Ammon's horn (tissue), 1 donor: Measurements from ENCODE around the gene KLHL24.
"Not testable (repeated sequence)": the region's sequence is repeated elsewhere in the genome, so short reads cannot be mapped to it uniquely, and the experiment has no call there.

ENCODE experiments used
- DNase-seq: peaks from one replicate; pipeline ENCODE4 v3.0.0-alpha.2; 2016; ENCODE audit warnings: low spot score

Gene KLHL24

GRCh38 chr3:183697123-183697609 is 61.7 kb downstream of the KLHL24 start:
- DNase-seq, result no peak

DNA sequence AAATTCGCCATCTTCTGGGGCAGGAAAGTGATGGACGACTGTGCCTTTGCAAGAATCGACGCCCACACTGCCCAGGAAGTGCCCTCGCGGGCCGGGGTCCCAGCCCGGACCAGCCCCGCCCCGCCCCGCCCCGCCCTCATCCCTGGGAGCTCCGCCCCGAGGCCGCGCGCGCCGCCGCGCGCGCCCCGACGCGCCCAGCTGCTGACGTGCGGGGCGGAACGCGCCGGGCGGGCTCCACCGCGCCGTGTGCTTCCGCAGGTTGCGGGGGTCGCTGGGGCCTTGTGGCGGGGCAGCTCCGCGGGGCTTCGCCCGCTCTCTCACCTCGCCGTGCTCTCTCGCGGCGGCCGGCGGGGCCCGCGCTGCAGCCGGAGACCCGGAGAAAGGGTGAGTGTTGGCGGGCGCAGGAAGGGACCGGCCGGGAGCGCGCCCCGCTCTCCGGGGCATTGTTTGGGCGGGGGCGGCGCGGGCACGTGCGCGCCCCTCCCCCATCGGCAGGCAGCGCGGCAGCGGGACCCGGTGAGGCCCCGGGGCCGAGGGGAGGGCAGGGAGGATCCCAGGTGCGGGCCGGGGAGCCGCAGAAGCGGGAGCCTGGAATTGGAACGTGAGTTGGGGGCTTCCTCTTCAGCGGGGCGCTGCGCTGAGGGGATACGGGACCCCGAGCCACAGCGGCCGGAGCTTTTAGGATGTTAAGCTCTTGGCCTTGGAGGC is 62.3 kb downstream of the KLHL24 start, which contains the start of gene YEATS2:
YEATS2 (plus strand) TSS at position 188 of the 708 bp plus-strand sequence. CDS start 17,366 bp downstream, outside the sequence.
- DNase-seq, result peak; percentile 55

DNA sequence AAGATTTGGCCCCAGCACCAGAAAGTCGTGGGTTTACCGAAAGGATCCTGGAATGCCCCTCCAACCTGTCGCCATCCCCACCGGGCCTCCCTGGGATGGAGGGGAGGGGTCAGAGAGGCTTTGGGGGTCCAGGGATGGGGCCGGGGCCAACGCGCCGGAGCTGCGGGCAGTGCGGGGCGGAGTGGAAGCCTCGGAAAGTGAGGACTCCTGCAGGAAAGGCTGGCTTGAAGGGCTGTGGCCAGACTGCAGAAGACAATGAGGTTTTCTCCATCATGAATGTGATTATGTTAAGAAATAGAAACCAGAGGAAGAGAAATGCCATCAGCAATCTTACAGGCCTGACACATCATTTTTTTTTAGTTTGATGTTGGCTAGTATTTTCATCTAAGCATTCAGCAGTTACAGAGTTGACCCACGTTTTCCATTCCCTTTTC is 62.9 kb downstream of the KLHL24 start:
- DNase-seq, result peak; percentile 35

- DNase-seq, result peak; percentile 67
These were observed 63.3 kb downstream of the KLHL24 start for GRCh38 chr3:183698756-183699155.

DNA sequence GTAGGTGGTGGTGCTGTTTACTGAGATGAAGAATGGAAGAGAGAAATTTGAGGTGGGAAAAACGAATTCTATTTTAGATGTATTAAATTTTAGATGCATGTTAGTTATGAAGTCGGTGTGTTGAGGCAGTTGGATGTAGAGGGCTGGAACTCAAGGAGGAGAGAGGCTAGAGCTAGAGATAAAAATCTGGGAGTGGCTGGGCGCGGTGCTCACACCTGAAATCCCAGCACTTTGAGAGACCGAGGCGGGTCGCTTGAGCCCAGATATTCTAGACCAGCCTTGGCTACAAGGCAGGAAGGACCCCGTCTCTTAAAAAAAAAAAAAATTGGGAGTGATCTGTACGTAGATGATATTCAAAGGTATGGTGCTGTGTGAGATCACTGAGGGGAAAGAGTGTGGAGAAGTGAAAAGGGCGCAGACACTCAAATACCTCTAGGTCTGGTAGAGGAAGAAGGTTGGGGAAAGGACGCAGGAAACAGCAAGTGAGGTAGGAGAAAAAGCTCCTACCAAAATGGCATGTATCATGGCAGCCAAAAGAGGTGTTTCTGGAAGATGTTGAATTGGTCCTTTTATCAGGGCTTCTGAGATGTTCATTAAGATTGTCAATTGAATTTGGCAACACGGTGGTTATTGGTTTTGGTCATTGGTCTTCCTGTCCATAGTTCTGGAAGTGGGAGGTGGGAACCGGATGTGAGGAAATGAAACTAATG is 64.0 kb downstream of the KLHL24 start:
- DNase-seq, result no peak

- no peak for DNase-seq
These were observed 66.3 kb downstream of the KLHL24 start for GRCh38 chr3:183701744-183702143.

GRCh38 chr3:183703892-183704291 is 68.5 kb downstream of the KLHL24 start:
- not testable (repeated sequence) for DNase-seq

DNA sequence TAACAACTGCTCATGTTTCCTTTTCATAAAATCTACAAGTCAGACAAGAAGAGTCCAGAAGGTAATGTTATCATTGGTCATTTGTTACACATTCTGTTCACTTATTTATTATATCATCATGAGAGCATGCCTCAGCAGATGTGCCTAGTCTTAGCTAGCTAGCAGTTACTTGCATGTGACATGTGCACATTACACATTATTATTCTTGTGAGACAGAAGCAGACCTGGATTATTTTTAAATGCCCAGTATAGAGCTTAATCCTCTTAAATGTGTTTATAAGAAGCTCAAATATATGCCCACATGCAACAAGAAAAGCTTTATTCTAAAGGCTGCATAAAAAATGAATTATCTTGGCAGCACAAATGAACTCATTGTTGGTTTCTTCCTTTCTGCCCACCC is 74.8 kb downstream of the KLHL24 start:
- no peak for DNase-seq

- no peak for DNase-seq
These were observed 76.1 kb downstream of the KLHL24 start for GRCh38 chr3:183711516-183711915.

DNA sequence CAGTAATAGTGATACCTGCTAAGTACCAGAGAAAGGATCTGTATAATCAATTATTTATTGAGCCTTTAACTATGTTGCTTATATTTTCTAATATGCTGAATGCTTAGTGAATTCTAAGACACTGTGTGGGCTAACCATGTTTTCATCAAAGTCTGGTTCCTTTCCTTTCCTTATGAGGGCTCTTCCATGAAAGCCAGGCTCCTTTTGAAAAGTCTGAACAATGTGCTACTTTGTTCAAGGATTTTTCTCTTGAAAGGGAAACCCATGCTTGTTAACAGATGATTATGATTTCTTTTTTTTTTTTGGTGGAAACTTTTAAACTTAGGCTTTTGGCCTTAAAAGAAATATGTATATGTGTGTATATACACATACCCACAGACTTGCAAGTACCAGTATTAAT is 79.2 kb downstream of the KLHL24 start:
- no peak for DNase-seq

DNA sequence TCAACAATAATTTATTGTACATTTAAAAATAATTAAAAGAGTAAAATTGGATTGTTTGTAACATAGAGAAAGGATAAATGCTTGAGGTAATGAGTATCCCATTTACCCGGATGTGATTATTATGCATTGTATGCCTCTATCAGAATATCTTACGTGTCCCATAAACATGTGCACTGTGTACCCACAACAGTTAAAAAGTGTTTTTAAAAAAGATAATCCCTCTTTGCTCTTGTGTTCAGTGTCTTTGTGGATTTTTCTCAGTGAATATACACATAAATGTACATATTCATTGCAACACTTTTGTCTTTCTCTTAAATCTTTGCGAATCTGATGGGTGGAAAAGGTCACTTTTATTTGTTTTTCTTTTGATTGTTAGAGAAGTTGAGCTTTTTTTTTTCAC is 82.6 kb downstream of the KLHL24 start:
- no peak for DNase-seq

DNA sequence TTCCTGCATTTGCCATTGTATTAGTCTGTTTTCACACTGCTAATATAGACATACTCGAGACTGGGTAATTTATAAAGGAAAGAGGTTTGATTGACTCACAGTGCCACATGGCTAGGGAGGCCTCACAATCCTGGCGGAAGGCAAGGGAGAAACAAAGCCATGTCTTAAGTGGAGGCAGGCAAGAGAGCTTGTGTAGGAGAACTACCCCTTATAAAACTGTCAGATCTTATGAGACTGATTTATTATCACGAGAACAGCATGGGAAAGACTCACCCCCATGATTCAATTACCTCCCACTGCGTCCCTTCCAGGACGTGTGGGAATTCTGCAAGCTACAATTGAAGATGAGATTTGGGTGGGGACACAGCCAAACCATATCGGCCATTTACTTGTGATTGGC is 90.0 kb downstream of the KLHL24 start:
- DNase-seq, result no peak

GRCh38 chr3:183728204-183728603 is 92.8 kb downstream of the KLHL24 start:
- no peak for DNase-seq

- no peak for DNase-seq
These were observed 94.9 kb downstream of the KLHL24 start for GRCh38 chr3:183730361-183730760.

- DNase-seq, result no peak
These were observed 96.2 kb downstream of the KLHL24 start for GRCh38 chr3:183731611-183732010.

GRCh38 chr3:183733553-183733952 is 98.1 kb downstream of the KLHL24 start:
- no peak for DNase-seq
